PC-9 (cell line): Measurements from ENCODE around the gene LOXL4. TPM values are rescaled to one million over a fixed set of nuclear protein-coding genes. Genes with fewer than 3 reads are reported as not detected.

ENCODE experiments used
- BruUV-seq: library from RNA; stranded (reverse); fragments of 400-500 nt; replicated peaks from 2 replicates; lab custom pipeline; 2021; lab: Mats Ljungman, UMichigan
- CTCF ChIA-PET: fragments of 300-600 bp; sonication (Branson Sonifier 250); formaldehyde crosslinking; loops from one replicate; lab custom pipeline; 2022; ENCODE audit warnings: antibody characterized with exemption; lab: Charles Lee
- POLR2A ChIA-PET: fragments of 300-600 bp; sonication (Branson Sonifier 250); formaldehyde crosslinking; loops from one replicate; lab custom pipeline; 2022; ENCODE audit warnings: antibody characterized with exemption; ENCODE audit not compliant: unreplicated experiment; lab: Charles Lee
- DNase-seq, 2 experiments: peaks; one replicate each; pipeline versions ENCODE4 v3.0.0 to v3.0.0-alpha.2; 2015 to 2022; ENCODE audit warnings: mixed read lengths in 1 of 2
- H2AFZ ChIP-seq: fragments of 200-600 bp; sonication (generic); 2 replicates; pipeline ENCODE4 v1.8.1; 2017; ENCODE audit warnings: antibody characterized with exemption
- H3F3A ChIP-seq: fragments of 200-600 bp; sonication (generic); 2 replicates; pipeline ENCODE4 v1.8.1; 2017; ENCODE audit warnings: antibody characterized with exemption, mild to moderate bottlenecking, low read depth; ENCODE audit not compliant: insufficient read depth
- H3K27ac ChIP-seq: fragments of 200-600 bp; sonication (generic); 2 replicates; pipeline ENCODE4 v1.6.1; 2016; ENCODE audit warnings: mixed run types
- H3K27me3 ChIP-seq: fragments of 200-600 bp; sonication (generic); 2 replicates; pipeline ENCODE4 v1.6.1; 2016; ENCODE audit warnings: low read depth, mixed run types; ENCODE audit not compliant: insufficient read depth
- H3K36me3 ChIP-seq: fragments of 200-600 bp; sonication (generic); 2 replicates; pipeline ENCODE4 v1.6.1; 2016; ENCODE audit warnings: low read depth, mixed run types
- H3K4me1 ChIP-seq: fragments of 200-600 bp; sonication (generic); replicated peaks from 2 replicates; pipeline ENCODE4 v1.6.1; 2016; ENCODE audit warnings: mixed run types; ENCODE audit not compliant: insufficient read depth
- H3K4me2 ChIP-seq: fragments of 200-600 bp; sonication (generic); 2 replicates; pipeline ENCODE4 v1.6.1; 2017; ENCODE audit warnings: mixed run types
- H3K4me3 ChIP-seq: fragments of 200-600 bp; sonication (generic); 2 replicates; pipeline ENCODE4 v1.6.1; 2016; ENCODE audit warnings: mixed run types
- H3K79me2 ChIP-seq: fragments of 200-600 bp; sonication (generic); 2 replicates; pipeline ENCODE4 v1.6.1; 2017; ENCODE audit warnings: low read depth, mixed run types
- H3K9me2 ChIP-seq: fragments of 200-600 bp; sonication (generic); 2 replicates; pipeline ENCODE4 v1.8.1; 2017; ENCODE audit warnings: mild to moderate bottlenecking; ENCODE audit not compliant: insufficient read depth
- H3K9me3 ChIP-seq: fragments of 200-600 bp; sonication (generic); 2 replicates; pipeline ENCODE4 v1.8.1; 2016; ENCODE audit warnings: low read depth; ENCODE audit not compliant: insufficient read depth
- H4K20me1 ChIP-seq: fragments of 200-600 bp; sonication (generic); 2 replicates; pipeline ENCODE4 v1.8.1; 2017; ENCODE audit not compliant: insufficient read depth
- EZH2 ChIP-seq: fragments of 200-600 bp; sonication (generic); IDR thresholded peaks from 2 replicates; pipeline ENCODE4 v1.8.0; 2017; ENCODE audit warnings: antibody characterized with exemption, low read depth
- intact Hi-C: fragments of 100-400 bp; cut with micrococcal nuclease; formaldehyde crosslinking; loops from one replicate; pipeline ENCODE4 v1.10.0; 2022; ENCODE audit not compliant: unreplicated experiment
- total RNA-seq: library from RNA; stranded (reverse); gene quantifications from 2 replicates; pipeline ENCODE4 v1.2.3, GENCODE V29; 2021
- TF ChIP-seq, protein P1 (sequence below): fragments of 200-600 bp; sonication (generic); conservative IDR thresholded peaks from 2 replicates; pipeline ENCODE4 v1.6.1; 2017; ENCODE audit warnings: mixed run types, antibody characterized with exemption, mild to moderate bottlenecking, moderate library complexity

The LOXL4 gene
- total RNA-seq, 1 experiment from 2014 or later = 3.5 TPM

DNA sequence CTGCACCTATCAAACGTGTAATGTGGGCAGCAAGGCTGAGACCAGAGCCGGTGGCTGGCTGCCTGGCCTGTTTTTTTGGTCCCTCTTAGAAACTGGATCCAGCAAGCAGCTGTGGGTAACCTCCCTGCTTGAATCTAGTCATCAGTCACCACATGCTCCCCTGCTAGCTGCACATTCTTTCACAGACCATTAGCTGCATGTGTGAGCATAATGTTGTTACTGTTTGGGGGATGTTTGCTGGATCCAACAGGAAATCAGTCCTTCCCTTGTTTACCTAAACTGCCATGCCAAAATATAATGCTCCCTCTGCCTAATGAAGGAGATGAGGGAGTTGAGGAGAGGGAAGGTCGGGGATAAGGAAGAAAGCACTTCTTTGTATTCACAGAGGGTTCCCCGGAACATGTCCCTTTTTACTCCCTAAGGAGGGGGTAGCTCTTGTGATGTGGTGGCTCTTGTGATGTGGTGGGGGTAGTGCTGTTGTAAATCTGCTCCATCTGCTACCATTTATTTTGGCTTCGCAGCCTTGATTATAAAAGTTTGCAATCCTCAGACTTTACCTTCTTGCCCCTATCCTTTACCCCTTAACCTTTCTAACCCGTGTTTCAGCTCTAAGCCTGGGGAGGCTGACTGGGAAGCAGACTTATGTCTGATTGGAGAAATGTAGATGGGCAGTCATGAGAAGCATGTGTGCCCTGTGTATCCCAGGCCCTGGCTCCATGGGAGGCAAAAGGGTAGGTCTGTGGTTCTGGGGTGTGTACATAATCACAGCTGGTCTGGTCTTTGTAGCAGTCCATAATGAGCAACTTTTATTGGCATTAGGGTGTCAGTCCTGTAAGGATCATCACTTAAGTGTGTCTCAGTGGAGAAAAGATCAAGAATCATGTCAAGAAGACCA lies 20.8 kb downstream of the LOXL4 start:
- no peak for TF ChIP-seq EZH2
- TF ChIP-seq, protein P1, sequence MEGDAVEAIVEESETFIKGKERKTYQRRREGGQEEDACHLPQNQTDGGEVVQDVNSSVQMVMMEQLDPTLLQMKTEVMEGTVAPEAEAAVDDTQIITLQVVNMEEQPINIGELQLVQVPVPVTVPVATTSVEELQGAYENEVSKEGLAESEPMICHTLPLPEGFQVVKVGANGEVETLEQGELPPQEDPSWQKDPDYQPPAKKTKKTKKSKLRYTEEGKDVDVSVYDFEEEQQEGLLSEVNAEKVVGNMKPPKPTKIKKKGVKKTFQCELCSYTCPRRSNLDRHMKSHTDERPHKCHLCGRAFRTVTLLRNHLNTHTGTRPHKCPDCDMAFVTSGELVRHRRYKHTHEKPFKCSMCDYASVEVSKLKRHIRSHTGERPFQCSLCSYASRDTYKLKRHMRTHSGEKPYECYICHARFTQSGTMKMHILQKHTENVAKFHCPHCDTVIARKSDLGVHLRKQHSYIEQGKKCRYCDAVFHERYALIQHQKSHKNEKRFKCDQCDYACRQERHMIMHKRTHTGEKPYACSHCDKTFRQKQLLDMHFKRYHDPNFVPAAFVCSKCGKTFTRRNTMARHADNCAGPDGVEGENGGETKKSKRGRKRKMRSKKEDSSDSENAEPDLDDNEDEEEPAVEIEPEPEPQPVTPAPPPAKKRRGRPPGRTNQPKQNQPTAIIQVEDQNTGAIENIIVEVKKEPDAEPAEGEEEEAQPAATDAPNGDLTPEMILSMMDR = no peak
- Histone ChIP-seq H3K9me2 (no peaks in the 10 kb centered on the region), H3K36me3 (no peaks in the 10 kb centered on the region), H3K79me2 (no peaks in the 10 kb centered on the region), H4K20me1 (no peaks in the 10 kb centered on the region), H3K9me3 (no peaks in the 10 kb centered on the region), H3K4me3 (no peak overlapping the region), H2AFZ (no peak overlapping the region), H3K27ac (no peak overlapping the region), H3K4me2 (no peak overlapping the region), H3K27me3 (no peaks in the 10 kb centered on the region), H3F3A (no peaks in the 10 kb centered on the region), H3K4me1 (no peaks in the 10 kb centered on the region)
- DNase-seq = no peak
- intact Hi-C loops = no loop called here
- no TSS peak for BruUV-seq
- CTCF ChIA-PET = no interaction called here
- POLR2A ChIA-PET = no interaction called here

GRCh38 chr10:98244586-98244985 lies 23.4 kb downstream of the LOXL4 start:
- no peak for DNase-seq
- Histone ChIP-seq H3K4me2 (no peak overlapping the region), H3K9me2 (no peaks in the 10 kb centered on the region), H3K4me3 (no peak overlapping the region), H4K20me1 (no peaks in the 10 kb centered on the region), H3K79me2 (no peaks in the 10 kb centered on the region), H3K27ac (no peak overlapping the region), H3K27me3 (no peaks in the 10 kb centered on the region), H3K9me3 (no peaks in the 10 kb centered on the region), H2AFZ (no peak overlapping the region), H3F3A (no peaks in the 10 kb centered on the region), H3K36me3 (no peaks in the 10 kb centered on the region), H3K4me1 (no peaks in the 10 kb centered on the region)
- intact Hi-C loops = loop anchor here (5.0 kb wide), 1 partner anchor 418 kb away; no protein-coding TSS in a partner anchor
- POLR2A ChIA-PET = no interaction called here
- BruUV-seq = no TSS peak
- TF ChIP-seq EZH2 = no peak
- TF ChIP-seq, protein P1 = no peak
- CTCF ChIA-PET = no interaction called here

DNA sequence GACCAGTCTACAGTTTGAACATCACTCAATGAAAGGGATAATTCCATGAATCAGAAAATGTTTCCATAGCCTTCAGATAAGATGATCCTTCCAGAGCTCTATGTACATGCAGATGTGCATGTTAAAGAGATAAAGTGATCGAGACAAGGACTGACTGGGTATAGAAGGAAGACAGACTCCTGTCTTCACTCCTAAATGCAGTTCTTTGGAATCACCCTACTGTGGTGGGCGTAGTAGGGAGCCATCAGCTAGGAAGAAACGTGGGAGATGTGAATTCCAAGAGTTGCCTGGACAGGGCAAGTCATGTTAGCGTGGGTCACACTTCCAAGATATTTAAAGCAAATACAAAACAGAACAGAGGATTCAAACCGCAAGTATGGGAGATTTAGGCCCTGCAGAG lies 23.9 kb downstream of the LOXL4 start:
- no peaks in the 10 kb centered on the region for H3K36me3 ChIP-seq
- H3F3A ChIP-seq = no peaks in the 10 kb centered on the region
- H3K4me3 ChIP-seq = no peak overlapping the region
- no peaks in the 10 kb centered on the region for H4K20me1 ChIP-seq
- no peaks in the 10 kb centered on the region for H3K9me3 ChIP-seq
- H3K9me2 ChIP-seq = no peaks in the 10 kb centered on the region
- no peak overlapping the region for H3K27ac ChIP-seq
- intact Hi-C loops = loop anchor here (5.0 kb wide), 1 partner anchor 418 kb away; no protein-coding TSS in a partner anchor
- ChIA-PET POLR2A (no interaction called here), CTCF (no interaction called here)
- TF ChIP-seq, protein P1 = no peak
- TF ChIP-seq EZH2 = no peak
- no TSS peak for BruUV-seq
- H3K27me3 ChIP-seq = no peaks in the 10 kb centered on the region
- H2AFZ ChIP-seq = no peak overlapping the region
- H3K79me2 ChIP-seq = no peaks in the 10 kb centered on the region
- H3K4me2 ChIP-seq = no peak overlapping the region
- DNase-seq = no peak
- H3K4me1 ChIP-seq = no peaks in the 10 kb centered on the region
